H9 (cell line): ENCODE data around the gene PPP1R8. TPM values are rescaled to one million over a fixed set of nuclear protein-coding genes. Genes with fewer than 3 reads are reported as not detected.

Experiments
- DNase-seq: peaks from one replicate; pipeline ENCODE4 v3.0.0-alpha.2; 2017
- H2AFZ ChIP-seq: one replicate; pipeline ENCODE4 v1.6.1; 2013; ENCODE audit warnings: mild to moderate bottlenecking, low read length, control low read depth, moderate library complexity
- H2AK5ac ChIP-seq: 2 replicates; pipeline ENCODE4 v1.6.1; 2013; ENCODE audit warnings: low read length, control low read depth, mixed read lengths; ENCODE audit not compliant: insufficient read length
- H2BK120ac ChIP-seq: one replicate; pipeline ENCODE4 v1.6.1; 2013; ENCODE audit warnings: low read depth, mild to moderate bottlenecking, low read length, control low read depth, inconsistent platforms; ENCODE audit not compliant: poor library complexity, severe bottlenecking
- H2BK12ac ChIP-seq: 2 replicates; pipeline ENCODE4 v1.6.1; 2013; ENCODE audit warnings: low read length, control low read depth, mixed read lengths, low read depth; ENCODE audit not compliant: insufficient read length
- H2BK15ac ChIP-seq: 2 replicates; pipeline ENCODE4 v1.6.1; 2013; ENCODE audit warnings: low read depth, low read length, control low read depth
- H2BK20ac ChIP-seq: one replicate; pipeline ENCODE4 v1.6.1; 2013; ENCODE audit warnings: low read depth, mild to moderate bottlenecking, low read length, control low read depth, inconsistent platforms; ENCODE audit not compliant: poor library complexity, severe bottlenecking
- H2BK5ac ChIP-seq: 2 replicates; pipeline ENCODE4 v1.6.1; 2013; ENCODE audit warnings: low read length, control low read depth, mixed read lengths; ENCODE audit not compliant: insufficient read length
- H3K14ac ChIP-seq: 2 replicates; pipeline ENCODE4 v1.6.1; 2013; ENCODE audit warnings: low read length, control low read depth; ENCODE audit not compliant: insufficient read depth
- H3K18ac ChIP-seq: 2 replicates; pipeline ENCODE4 v1.6.1; 2013; ENCODE audit warnings: low read depth, mild to moderate bottlenecking, mixed read lengths, low read length, control low read depth; ENCODE audit not compliant: insufficient read length
- H3K23ac ChIP-seq: 2 replicates; pipeline ENCODE4 v1.6.1; 2013; ENCODE audit warnings: low read length, control low read depth, mixed read lengths, low read depth; ENCODE audit not compliant: insufficient read length
- H3K23me2 ChIP-seq: 2 replicates; pipeline ENCODE4 v1.6.1; 2013; ENCODE audit warnings: low read depth, mild to moderate bottlenecking, mixed read lengths, low read length, control low read depth; ENCODE audit not compliant: insufficient read length, poor library complexity, severe bottlenecking
- H3K27ac ChIP-seq: 2 replicates; pipeline ENCODE4 v1.5.1; 2013; ENCODE audit warnings: low read length, control low read depth, mixed read lengths, low read depth; ENCODE audit not compliant: insufficient read length
- H3K27me3 ChIP-seq: 2 replicates; pipeline ENCODE4 v1.6.1; 2013; ENCODE audit warnings: low read length, control low read depth, inconsistent platforms; ENCODE audit not compliant: insufficient read depth
- H3K4ac ChIP-seq: 2 replicates; pipeline ENCODE4 v1.6.1; 2013; ENCODE audit warnings: low read depth, mild to moderate bottlenecking, control low read depth, inconsistent platforms, low read length, moderate library complexity
- H3K4me1 ChIP-seq: 2 replicates; pipeline ENCODE4 v1.6.1; 2013; ENCODE audit warnings: low read length, control low read depth, inconsistent platforms; ENCODE audit not compliant: insufficient read depth
- H3K4me2 ChIP-seq: 2 replicates; pipeline ENCODE4 v1.6.1; 2013; ENCODE audit warnings: low read length, control low read depth, mixed read lengths; ENCODE audit not compliant: insufficient read length, insufficient read depth
- H3K56ac ChIP-seq: 2 replicates; pipeline ENCODE4 v1.6.1; 2013; ENCODE audit warnings: low read depth, mild to moderate bottlenecking, mixed read lengths, low read length, control low read depth; ENCODE audit not compliant: insufficient read length
- H3K79me1 ChIP-seq: 2 replicates; pipeline ENCODE4 v1.6.1; 2013; ENCODE audit warnings: low read depth, mild to moderate bottlenecking, moderate library complexity, low read length, control low read depth, inconsistent platforms; ENCODE audit not compliant: insufficient read depth, poor library complexity, severe bottlenecking
- H3K79me2 ChIP-seq: 2 replicates; pipeline ENCODE4 v1.6.1; 2013; ENCODE audit warnings: low read length, control low read depth, inconsistent platforms; ENCODE audit not compliant: insufficient read depth
- H3K9ac ChIP-seq: 2 replicates; pipeline ENCODE4 v1.6.1; 2013; ENCODE audit warnings: low read length, control low read depth, mixed read lengths; ENCODE audit not compliant: insufficient read length; ENCODE audit errors: extremely low read depth
- H3K9me3 ChIP-seq: one replicate; pipeline ENCODE4 v1.6.1; 2013; ENCODE audit warnings: low read depth, low read length, inconsistent platforms; ENCODE audit not compliant: control insufficient read depth
- H3T11ph ChIP-seq: one replicate; pipeline ENCODE4 v1.6.1; 2013; ENCODE audit warnings: mild to moderate bottlenecking, low read length, control low read depth, inconsistent platforms
- H4K20me1 ChIP-seq: one replicate; pipeline ENCODE4 v1.6.1; 2013; ENCODE audit not compliant: control insufficient read depth, insufficient read length, insufficient read depth
- H4K5ac ChIP-seq: 2 replicates; pipeline ENCODE4 v1.6.1; 2013; ENCODE audit warnings: low read depth, mild to moderate bottlenecking, mixed read lengths, low read length, control low read depth; ENCODE audit not compliant: insufficient read length
- H4K8ac ChIP-seq: replicated peaks from 2 replicates; pipeline ENCODE4 v1.6.1; 2013; ENCODE audit warnings: low read length, control low read depth, mixed read lengths, low read depth; ENCODE audit not compliant: insufficient read length
- H4K91ac ChIP-seq: 2 replicates; pipeline ENCODE4 v1.6.1; 2013; ENCODE audit warnings: low read depth, mild to moderate bottlenecking, moderate library complexity, mixed read lengths, low read length, control low read depth; ENCODE audit not compliant: insufficient read length
- H3K27ac Mint-ChIP-seq, 3 experiments: 2 replicates in 2 of 3; 3 replicates in 1 of 3; pipeline ENCODE4 v1.8.0; 2020 to 2021; ENCODE audit warnings: mixed read lengths in 3 of 3, mild to moderate bottlenecking in 1 of 3, moderate library complexity in 1 of 3
- H3K27me3 Mint-ChIP-seq: 2 replicates; pipeline ENCODE4 v1.8.0; 2021; ENCODE audit warnings: low read depth, mild to moderate bottlenecking, moderate library complexity, mixed read lengths
- H3K36me3 Mint-ChIP-seq, 3 experiments: 2 replicates in 2 of 3; 3 replicates in 1 of 3; pipeline ENCODE4 v1.8.0; 2020 to 2021; ENCODE audit warnings: low read depth in 3 of 3, mixed read lengths in 3 of 3; ENCODE audit not compliant: insufficient read depth in 1 of 3
- H3K4me1 Mint-ChIP-seq, 2 experiments: 2 replicates each; pipeline ENCODE4 v1.8.0; 2020; ENCODE audit warnings: mixed read lengths in 2 of 2
- H3K4me3 Mint-ChIP-seq, 2 experiments: 2 replicates in 1 of 2; 3 replicates in 1 of 2; pipeline ENCODE4 v1.8.0; 2020 to 2021; ENCODE audit warnings: mild to moderate bottlenecking in 2 of 2, mixed read lengths in 2 of 2, moderate library complexity in 1 of 2
- H3K9me3 Mint-ChIP-seq, 2 experiments: 2 replicates in 1 of 2; 3 replicates in 1 of 2; pipeline ENCODE4 v1.8.0; 2020; ENCODE audit warnings: mild to moderate bottlenecking in 2 of 2, mixed read lengths in 2 of 2, moderate library complexity in 1 of 2
- CTCF ChIP-seq: fragments of 200-600 bp; sonication (generic); conservative IDR thresholded peaks from 3 replicates; pipeline ENCODE4 v1.8.0; 2021; ENCODE audit warnings: antibody characterized with exemption, mild to moderate bottlenecking
- WGBS: extraction: QIAGEN DNeasy Blood & Tissue Kit; methylation state at CpG from one replicate; pipeline ENCODE4 v1.1.7; 2013; ENCODE audit warnings: missing lambda C conversion rate, low lambda C conversion rate, mixed read lengths; ENCODE audit not compliant: insufficient read length; ENCODE audit errors: extremely low coverage; 5-methylcytosine and 5-hydroxymethylcytosine counted together
- total RNA-seq: library from RNA; stranded (reverse); gene quantifications from 2 replicates; pipeline ENCODE4 v1.2.1, GENCODE V29; 2021

Gene PPP1R8
- total RNA-seq, 1 experiment from 2014 or later, result 58.8 TPM

DNA sequence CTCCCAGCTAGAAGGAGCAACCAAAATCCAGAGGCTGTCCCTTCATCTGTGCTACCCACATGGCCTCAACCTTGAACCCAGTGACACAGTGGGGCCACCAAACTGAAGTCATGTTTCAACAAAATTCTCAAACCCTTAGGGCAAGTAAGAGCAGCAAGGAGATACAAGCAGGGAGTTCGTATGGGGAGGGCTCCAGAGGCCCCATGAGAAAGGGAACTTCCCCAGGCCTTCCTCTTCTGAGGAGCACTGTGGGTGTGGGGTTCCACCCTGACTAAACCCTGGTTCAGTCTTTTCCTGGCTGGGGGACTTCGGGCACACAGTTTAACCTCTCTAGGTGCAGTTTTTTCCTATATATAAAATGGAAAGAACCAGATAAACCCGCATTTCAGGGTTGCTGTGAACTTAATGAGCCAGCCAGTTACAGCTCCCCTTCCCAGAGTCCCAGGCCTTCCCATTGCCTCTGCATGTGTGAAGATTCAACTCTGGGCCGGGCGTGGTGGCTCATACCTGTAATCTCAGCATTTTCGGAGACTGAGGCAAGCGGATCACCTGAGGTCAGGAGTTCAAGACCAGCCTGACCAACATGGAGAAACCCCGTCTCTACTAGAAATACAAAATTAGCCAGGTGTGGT is 33.8 kb downstream of the PPP1R8 start:
- H3K9me3 Mint-ChIP-seq, result no peaks in the 10 kb centered on the region
- H3K27ac ChIP-seq, result no peak overlapping the region

More for the DNA sequence above, 33.8 kb downstream of the PPP1R8 start:
- Histone ChIP-seq H4K91ac (no peak overlapping the region), H3K4ac (no peak overlapping the region), H2BK12ac (no peak overlapping the region), H4K8ac (no peak overlapping the region), H3K56ac (no peak overlapping the region), H3K9ac (no peak overlapping the region), H2BK20ac (no peak overlapping the region), H3K79me1 (no peaks in the 10 kb centered on the region), H3K79me2 (no peaks in the 10 kb centered on the region), H3K4me1 (no peaks in the 10 kb centered on the region), H3K18ac (no peak overlapping the region), H3K27me3 (no peaks in the 10 kb centered on the region), H3K9me3 (no peaks in the 10 kb centered on the region), H3K23ac (no peak overlapping the region), H2BK5ac (no peak overlapping the region), H3K4me2 (no peak overlapping the region), H3K23me2 (no peaks in the 10 kb centered on the region), H3K14ac (no peak overlapping the region), H2AFZ (no peak overlapping the region), H2BK120ac (no peak overlapping the region), H2AK5ac (no peak overlapping the region), H4K20me1 (no peaks in the 10 kb centered on the region), H2BK15ac (no peak overlapping the region), H3T11ph (no peak overlapping the region), H4K5ac (no peak overlapping the region)
- Mint-ChIP-seq H3K4me1 (peaks cover 15 to 16% of the 10 kb centered on the region in 2 experiments), H3K27ac (no peak overlapping the region), H3K27me3 (no peaks in the 10 kb centered on the region; the same call in 1 of the 2 replicates), H3K36me3 (no peaks in the 10 kb centered on the region), H3K4me3 (no peak overlapping the region)
- DNase-seq, result no peak
- no peak for TF ChIP-seq CTCF
- no CpG with 5 or more reads among the region's 8 CpGs for WGBS
